Thyroid gland (tissue), 4 donors: ENCODE results near the gene AP4E1. TPM values are rescaled to one million over a fixed set of nuclear protein-coding genes. Genes with fewer than 3 reads are reported as not detected.
"Not testable (repeated sequence)": the region's sequence is repeated elsewhere in the genome, so short reads cannot be mapped to it uniquely, and the experiment has no call there.

Experiments used
- DNase-seq, 2 donors: peaks; one replicate each; pipeline ENCODE4 v3.0.0-alpha.2; 2019
- H3K27ac ChIP-seq, 3 donors: fragments of 200-600 bp; sonication (generic); 1 replicate in 2 of 3; 2 replicates in 1 of 3; pipeline ENCODE4 v1.5.1; 2016 to 2019; ENCODE audit warnings: mild to moderate bottlenecking in 1 of 3, moderate library complexity in 1 of 3
- H3K27me3 ChIP-seq: fragments of 200-600 bp; sonication (generic); one replicate; pipeline ENCODE4 v1.5.1; 2019
- H3K36me3 ChIP-seq, 2 donors: fragments of 200-600 bp; sonication (generic); one replicate each; pipeline ENCODE4 v1.5.1; 2016 to 2019
- H3K4me1 ChIP-seq, 2 donors: fragments of 200-600 bp; sonication (generic); one replicate each; pipeline ENCODE4 v1.5.1; 2017 to 2019
- H3K4me3 ChIP-seq, 3 donors: fragments of 200-600 bp; sonication (generic); replicated peaks in 1 of 3; 1 replicate in 2 of 3; 2 replicates in 1 of 3; pipeline ENCODE4 v1.5.1; 2016; ENCODE audit warnings: mild to moderate bottlenecking in 1 of 3
- H3K9me3 ChIP-seq: fragments of 200-600 bp; sonication (generic); one replicate; pipeline ENCODE4 v1.5.1; 2017
- POLR2A ChIP-seq, 2 donors: fragments of 450-650 bp; IDR thresholded peaks; one replicate each; pipeline ENCODE4 v1.6.1; 2017; ENCODE audit warnings: antibody characterized with exemption in 2 of 2, mild to moderate bottlenecking in 2 of 2, moderate library complexity in 1 of 2
- whole genome bisulfite sequencing, 2 donors: methylation state at CpG; one replicate each; pipeline ENCODE4 v1.1.5; 2017; 5-methylcytosine and 5-hydroxymethylcytosine counted together
- intact Hi-C: fragments of 100-400 bp; cut with DNase I; formaldehyde crosslinking; loops from one replicate; pipeline ENCODE4 v1.15.1; 2023
- total RNA-seq, 4 donors: library from RNA; depleted of rRNA; stranded (reverse); fragments of >200 nt; gene quantifications; one replicate each; pipeline ENCODE4 v1.2.3, GENCODE V29; 2016
- TF ChIP-seq, protein P1 (sequence below), 6 experiments: fragments of 200-600 bp in 3 of 6; fragments of 450-650 bp in 3 of 6; sonication (generic) in 3 of 6; IDR thresholded peaks; one replicate each; pipeline ENCODE4 v1.5.1; 2016 to 2019; ENCODE audit warnings: antibody characterized with exemption in 6 of 6, mild to moderate bottlenecking in 2 of 6, inconsistent platforms in 1 of 6, moderate library complexity in 1 of 6

The AP4E1 gene
- total RNA-seq, 4 donors from 2014 or later: 9.3 to 13.3 (median 10.4) TPM

DNA sequence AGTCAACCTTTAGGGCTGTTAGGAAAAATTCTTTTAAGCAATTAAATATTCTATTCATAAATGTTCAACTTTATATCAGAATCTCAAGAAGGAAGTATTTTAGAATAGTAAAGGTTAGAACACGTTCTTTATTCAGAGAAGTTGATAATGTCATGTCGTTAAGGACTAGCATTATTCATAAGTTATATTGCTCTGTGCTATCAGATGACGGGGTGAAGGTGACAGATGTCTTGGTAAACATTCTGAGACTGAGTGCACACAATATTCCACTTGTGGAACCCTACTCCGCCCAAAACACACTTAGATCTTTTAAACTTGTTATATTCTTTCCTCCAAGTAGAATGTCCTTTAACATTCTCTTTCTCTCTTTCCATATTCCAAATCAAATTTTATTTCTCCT is 7.9 kb downstream of the AP4E1 start:
- TF ChIP-seq, protein P1, sequence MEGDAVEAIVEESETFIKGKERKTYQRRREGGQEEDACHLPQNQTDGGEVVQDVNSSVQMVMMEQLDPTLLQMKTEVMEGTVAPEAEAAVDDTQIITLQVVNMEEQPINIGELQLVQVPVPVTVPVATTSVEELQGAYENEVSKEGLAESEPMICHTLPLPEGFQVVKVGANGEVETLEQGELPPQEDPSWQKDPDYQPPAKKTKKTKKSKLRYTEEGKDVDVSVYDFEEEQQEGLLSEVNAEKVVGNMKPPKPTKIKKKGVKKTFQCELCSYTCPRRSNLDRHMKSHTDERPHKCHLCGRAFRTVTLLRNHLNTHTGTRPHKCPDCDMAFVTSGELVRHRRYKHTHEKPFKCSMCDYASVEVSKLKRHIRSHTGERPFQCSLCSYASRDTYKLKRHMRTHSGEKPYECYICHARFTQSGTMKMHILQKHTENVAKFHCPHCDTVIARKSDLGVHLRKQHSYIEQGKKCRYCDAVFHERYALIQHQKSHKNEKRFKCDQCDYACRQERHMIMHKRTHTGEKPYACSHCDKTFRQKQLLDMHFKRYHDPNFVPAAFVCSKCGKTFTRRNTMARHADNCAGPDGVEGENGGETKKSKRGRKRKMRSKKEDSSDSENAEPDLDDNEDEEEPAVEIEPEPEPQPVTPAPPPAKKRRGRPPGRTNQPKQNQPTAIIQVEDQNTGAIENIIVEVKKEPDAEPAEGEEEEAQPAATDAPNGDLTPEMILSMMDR (IDR thresholded peaks at IDR 0.05): no peak
- no peak for TF ChIP-seq POLR2A (IDR thresholded peaks at IDR 0.05)
- Histone ChIP-seq H3K27me3 (no peaks in the 10 kb centered on the region), H3K27ac (no peak overlapping the region), H3K4me1 (no peaks in the 10 kb centered on the region), H3K4me3 (no peak overlapping the region), H3K9me3 (no peaks in the 10 kb centered on the region), H3K36me3 (peaks cover 12 to 18% of the 10 kb centered on the region in 2 donors)
- WGBS, 2 donors: 94 to 95% methylated on average over 4 of the region's 4 CpGs
- intact Hi-C loops: no loop called here
- DNase-seq: no peak

DNA sequence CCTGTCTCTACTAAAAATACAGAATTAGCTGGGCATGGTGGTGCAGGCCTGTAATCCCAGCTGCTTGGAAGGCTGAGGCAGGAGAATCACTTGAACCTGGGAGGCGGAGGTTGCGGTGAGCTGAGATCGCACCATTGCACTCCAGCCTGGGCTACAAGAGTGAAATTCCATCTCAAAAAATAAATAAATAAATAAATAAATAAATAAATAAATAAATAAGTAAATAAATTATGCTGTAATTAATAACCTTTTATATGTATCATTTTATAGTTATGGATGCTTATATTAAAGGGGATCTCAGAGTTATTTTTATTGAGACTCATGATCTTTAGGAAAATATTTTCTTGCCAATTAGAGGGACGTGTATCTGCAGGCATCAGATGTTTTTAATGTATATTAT is 10.9 kb downstream of the AP4E1 start:
- H3K9me3 ChIP-seq, H3K27me3 ChIP-seq, DNase-seq, H3K4me3 ChIP-seq, intact Hi-C loops, H3K4me1 ChIP-seq, H3K27ac ChIP-seq: not testable (repeated sequence)
- WGBS, 2 donors: 98 to 100% methylated on average over 4 of the region's 4 CpGs
- H3K36me3 ChIP-seq: peaks cover 6 to 12% of the 10 kb centered on the region in 2 donors

DNA sequence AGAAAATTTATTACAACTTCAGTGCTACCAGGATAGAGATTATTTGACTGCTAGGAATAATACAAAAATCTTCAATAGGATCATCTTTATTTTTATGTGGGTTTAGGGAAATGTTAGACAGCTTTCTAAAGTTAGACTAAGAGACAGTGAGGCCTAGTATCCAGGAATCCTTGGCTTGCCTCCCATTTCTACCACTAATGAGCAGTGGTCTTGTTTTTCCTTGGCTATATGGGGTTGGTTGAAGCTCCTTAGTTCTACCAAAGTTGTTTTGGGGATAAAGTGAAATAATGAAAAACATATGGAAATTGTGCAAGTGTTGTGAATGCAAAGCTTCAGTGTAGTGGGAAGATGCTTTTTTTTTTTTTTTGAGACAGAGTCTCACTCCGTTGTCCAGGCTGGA is 16.8 kb downstream of the AP4E1 start:
- no peak for DNase-seq
- 87 to 100% methylated on average over 1 of the region's 1 CpG for WGBS, 2 donors
- Histone ChIP-seq H3K9me3 (no peaks in the 10 kb centered on the region), H3K27ac (no peak overlapping the region), H3K4me3 (no peak overlapping the region), H3K27me3 (no peaks in the 10 kb centered on the region), H3K4me1 (no peaks in the 10 kb centered on the region), H3K36me3 (peaks cover 27 to 31% of the 10 kb centered on the region in 2 donors)
- intact Hi-C loops: no loop called here
- TF ChIP-seq, protein P1 (IDR thresholded peaks at IDR 0.05): no peak
- TF ChIP-seq POLR2A (IDR thresholded peaks at IDR 0.05): no peak

DNA sequence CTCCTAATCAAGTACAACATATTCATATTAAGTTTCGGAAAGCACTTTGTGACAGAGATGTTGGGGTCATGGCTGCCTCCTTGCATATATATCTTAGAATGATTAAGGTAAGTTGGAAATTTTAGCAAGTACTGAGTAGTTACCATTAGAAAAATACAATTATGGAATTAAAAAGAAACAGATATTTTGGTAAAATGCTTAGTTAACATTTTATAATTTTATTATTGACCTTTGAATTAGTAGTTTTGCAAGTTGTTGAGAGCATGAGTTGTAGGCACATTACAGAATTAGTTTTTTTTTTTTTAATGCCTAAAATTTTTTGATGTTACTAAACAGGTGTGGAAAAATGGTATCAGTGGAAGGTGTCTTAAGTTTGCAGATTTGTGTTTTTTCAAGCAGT is 20.6 kb downstream of the AP4E1 start:
- no peaks in the 10 kb centered on the region for H3K27me3 ChIP-seq
- intact Hi-C loops: no loop called here
- WGBS, 2 donors: 94 to 97% methylated on average over 1 of the region's 1 CpG

DNA sequence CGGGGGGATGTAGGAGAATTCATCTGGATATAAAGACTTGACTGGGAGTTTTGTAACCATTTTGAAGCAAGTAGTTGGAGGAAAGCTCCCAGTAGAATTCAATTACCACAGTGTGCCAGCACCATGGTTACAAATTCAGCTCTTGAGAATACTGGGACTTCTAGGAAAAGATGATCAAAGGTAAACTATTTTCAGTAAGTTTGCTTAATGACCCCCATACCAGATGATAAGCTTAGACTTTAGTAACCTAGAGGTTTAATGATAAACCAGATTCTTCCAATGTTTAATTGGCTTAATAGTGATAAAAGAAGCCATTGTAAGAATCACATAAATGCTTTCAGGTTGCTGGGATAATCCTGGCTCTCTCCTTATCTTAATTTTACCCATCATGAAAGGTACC is 22.3 kb downstream of the AP4E1 start:
- Histone ChIP-seq H3K4me1 (no peaks in the 10 kb centered on the region), H3K27me3 (no peaks in the 10 kb centered on the region), H3K36me3 (peaks cover 19 to 24% of the 10 kb centered on the region in 2 donors), H3K4me3 (no peak overlapping the region), H3K9me3 (no peaks in the 10 kb centered on the region), H3K27ac (no peak overlapping the region)
- intact Hi-C loops: no loop called here
- 92 to 100% methylated on average over 1 of the region's 1 CpG for WGBS, 2 donors
- no peak for DNase-seq
- no peak for TF ChIP-seq POLR2A (IDR thresholded peaks at IDR 0.05)
- TF ChIP-seq, protein P1 (IDR thresholded peaks at IDR 0.05): no peak

More for the DNA sequence above, 20.6 kb downstream of the AP4E1 start:
- no peak for TF ChIP-seq POLR2A (IDR thresholded peaks at IDR 0.05)
- TF ChIP-seq, protein P1 (IDR thresholded peaks at IDR 0.05): no peak
- no peak overlapping the region for H3K27ac ChIP-seq
- no peaks in the 10 kb centered on the region for H3K9me3 ChIP-seq
- H3K36me3 ChIP-seq: peaks cover 27% of the 10 kb centered on the region in 2 donors
- H3K4me1 ChIP-seq: no peaks in the 10 kb centered on the region
- no peak overlapping the region for H3K4me3 ChIP-seq
- DNase-seq: no peak

DNA sequence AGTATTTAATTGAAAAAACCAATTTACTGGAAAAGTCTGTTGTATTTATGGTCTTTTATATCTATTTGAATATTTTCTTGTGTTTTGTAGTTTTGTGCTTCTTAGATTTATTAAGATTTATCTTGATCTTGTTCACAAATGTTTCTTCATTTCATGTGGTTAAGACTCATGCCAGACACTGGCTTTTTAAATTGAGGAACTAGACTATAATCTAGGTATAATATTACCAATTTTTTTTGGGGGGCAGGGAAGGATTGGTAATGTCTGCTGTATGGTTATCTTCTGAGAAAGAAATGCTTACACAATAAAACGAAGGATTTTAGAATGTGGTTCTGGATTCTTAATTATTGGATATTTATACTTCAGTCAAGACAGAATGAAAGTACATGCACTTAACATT is 24.9 kb downstream of the AP4E1 start:
- Histone ChIP-seq H3K4me1 (no peaks in the 10 kb centered on the region), H3K27ac (no peak overlapping the region), H3K4me3 (no peak overlapping the region), H3K36me3 (peaks cover 4 to 7% of the 10 kb centered on the region in 2 donors), H3K9me3 (no peaks in the 10 kb centered on the region), H3K27me3 (no peaks in the 10 kb centered on the region)
- intact Hi-C loops: no loop called here
- 89 to 91% methylated on average over 1 of the region's 1 CpG for WGBS, 2 donors
- no peak for TF ChIP-seq POLR2A (IDR thresholded peaks at IDR 0.05)
- TF ChIP-seq, protein P1 (IDR thresholded peaks at IDR 0.05): no peak
- DNase-seq: no peak
